Measurements from ENCODE around the gene PSMB2. TPM values are rescaled to one million over a fixed set of nuclear protein-coding genes. Genes with fewer than 3 reads are reported as not detected.

PSMB2 gene
- total and polyA plus RNA-seq, 2 of the 8 experiments (the other 6 are each of a cell fraction or from before 2014, with no cell fraction given) = 91.4 to 101 TPM

GRCh38 chr1:35585281-35585680, 56.0 kb downstream of the PSMB2 start:
- POLR2A ChIA-PET (ENCODE audit: partially characterized antibody) = interaction anchor here (0.6 to 2.7 kb wide), 3 partner anchors 8 to 106 kb away, joined by 3 to 11 read pairs (median 10); no protein-coding TSS in a partner anchor
- peaks cover 0 to 8% (median 3%) of the 10 kb centered on the region in 4 experiments; a peak in 3 of 7 replicates for H3K4me1 ChIP-seq (replicated peaks in 1 of 4; ENCODE audit: control insufficient read depth in 3 of 4, insufficient read depth in 4 of 4, low read length in 3 of 4)
- H3K4ac ChIP-seq (replicated peaks; ENCODE audit: insufficient read length, low read depth, low read length) = no peak overlapping the region
- H3K9ac ChIP-seq (replicated peaks in 1 of 4; ENCODE audit: extremely low read depth in 1 of 4, low read depth in 3 of 4, low read length in 3 of 4) = no peak overlapping the region
- no peak for FAIRE-seq
- no peak overlapping the region for H3K14ac ChIP-seq (ENCODE audit: insufficient read length)
- no peaks in the 10 kb centered on the region for H3K9me3 ChIP-seq (ENCODE audit: insufficient read depth in 2 of 2, low read depth in 1 of 2, low read length in 1 of 2)
- H3K18ac ChIP-seq (ENCODE audit: extremely low read depth, low read length) = no peak overlapping the region
- H3K27me3 ChIP-seq (replicated peaks in 1 of 4; ENCODE audit: control insufficient read depth in 3 of 4, extremely low read depth in 1 of 4, insufficient read depth in 3 of 4, low read length in 3 of 4) = peaks cover 0 to 2% (median 0%) of the 10 kb centered on the region in 4 experiments; a peak in 1 of 7 replicates
- WGBS, 2 experiments (ENCODE audit: extremely low coverage in 1 of 2, insufficient coverage in 1 of 2, insufficient read length in 1 of 2, insufficient replicate concordance in 2 of 2, low coverage in 1 of 2, low lambda C conversion rate in 2 of 2, missing lambda C conversion rate in 1 of 2) = 86% methylated on average over 3 of the region's 3 CpGs; no CpG with 5 or more reads in 1 of the 2 experiments
- CTCF ChIA-PET (ENCODE audit: partially characterized antibody) = interaction anchor here (0.9 to 4.4 kb wide), 6 partner anchors 13 to 142 kb away, joined by 3 to 20 read pairs (median 7); partner anchors contain the start of gene TFAP2E
- DNase-seq (ENCODE audit: low read depth in 1 of 2, low spot score in 2 of 2) = no peak
- no peaks in the 10 kb centered on the region for H3K36me3 ChIP-seq (ENCODE audit: control insufficient read depth in 2 of 4, insufficient read depth in 4 of 4, low read length in 3 of 4)
- no peak overlapping the region for H4K5ac ChIP-seq (ENCODE audit: insufficient read length, low read depth, low read length)
- no peak overlapping the region for H4K91ac ChIP-seq (replicated peaks; ENCODE audit: insufficient read length, low read length)
- peaks cover 0 to 10% of the 10 kb centered on the region in 2 experiments for H4K20me1 ChIP-seq (replicated peaks in 1 of 2; ENCODE audit: control insufficient read depth in 1 of 2, insufficient read depth in 2 of 2, low read length in 2 of 2)
- H3K23me2 ChIP-seq (ENCODE audit: low read depth, low read length) = no peaks in the 10 kb centered on the region; the same call in 1 of the 2 replicates
- no peak overlapping the region for H3K56ac ChIP-seq (replicated peaks; ENCODE audit: insufficient read length, low read depth, low read length)
- H3K23ac ChIP-seq (ENCODE audit: insufficient read length) = no peak overlapping the region
- H2AFZ ChIP-seq (ENCODE audit: low read length) = no peak overlapping the region
- H3K27ac ChIP-seq (ENCODE audit: low read depth, low read length) = no peak overlapping the region
- no peak overlapping the region for H3K4me2 ChIP-seq (ENCODE audit: insufficient read depth in 1 of 2, low read depth in 2 of 2, low read length in 2 of 2)
- no peaks in the 10 kb centered on the region for H3K79me1 ChIP-seq (ENCODE audit: low read depth, low read length)
- H2BK20ac ChIP-seq (ENCODE audit: low read length) = no peak overlapping the region
- no peaks in the 10 kb centered on the region for H3K79me2 ChIP-seq (ENCODE audit: control insufficient read depth in 1 of 2, insufficient read depth in 2 of 2, low read length in 2 of 2)
- H2BK15ac ChIP-seq (ENCODE audit: low read length) = no peak overlapping the region
- H4K8ac ChIP-seq (ENCODE audit: extremely low read depth, insufficient read depth, low read length) = no peak overlapping the region
- H2AK5ac ChIP-seq (ENCODE audit: low read depth, low read length) = no peak overlapping the region
- no peak overlapping the region for H2BK120ac ChIP-seq (replicated peaks; ENCODE audit: low read depth, low read length)
- H2BK12ac ChIP-seq (ENCODE audit: low read depth, low read length) = no peak overlapping the region
- H2BK5ac ChIP-seq (ENCODE audit: low read depth, low read length) = no peak overlapping the region
- no peak overlapping the region for H3K4me3 ChIP-seq (ENCODE audit: extremely low read depth in 1 of 4, insufficient read depth in 2 of 4, low read depth in 3 of 4, low read length in 4 of 4)
- TF ChIP-seq TAF7 (optimal IDR thresholded peaks at IDR 0.05; ENCODE audit: borderline replicate concordance, low read depth, low read length) = no peak

All from H1 (cell line).